ENCODE data around the gene FLNB.

Gene FLNB

DNA sequence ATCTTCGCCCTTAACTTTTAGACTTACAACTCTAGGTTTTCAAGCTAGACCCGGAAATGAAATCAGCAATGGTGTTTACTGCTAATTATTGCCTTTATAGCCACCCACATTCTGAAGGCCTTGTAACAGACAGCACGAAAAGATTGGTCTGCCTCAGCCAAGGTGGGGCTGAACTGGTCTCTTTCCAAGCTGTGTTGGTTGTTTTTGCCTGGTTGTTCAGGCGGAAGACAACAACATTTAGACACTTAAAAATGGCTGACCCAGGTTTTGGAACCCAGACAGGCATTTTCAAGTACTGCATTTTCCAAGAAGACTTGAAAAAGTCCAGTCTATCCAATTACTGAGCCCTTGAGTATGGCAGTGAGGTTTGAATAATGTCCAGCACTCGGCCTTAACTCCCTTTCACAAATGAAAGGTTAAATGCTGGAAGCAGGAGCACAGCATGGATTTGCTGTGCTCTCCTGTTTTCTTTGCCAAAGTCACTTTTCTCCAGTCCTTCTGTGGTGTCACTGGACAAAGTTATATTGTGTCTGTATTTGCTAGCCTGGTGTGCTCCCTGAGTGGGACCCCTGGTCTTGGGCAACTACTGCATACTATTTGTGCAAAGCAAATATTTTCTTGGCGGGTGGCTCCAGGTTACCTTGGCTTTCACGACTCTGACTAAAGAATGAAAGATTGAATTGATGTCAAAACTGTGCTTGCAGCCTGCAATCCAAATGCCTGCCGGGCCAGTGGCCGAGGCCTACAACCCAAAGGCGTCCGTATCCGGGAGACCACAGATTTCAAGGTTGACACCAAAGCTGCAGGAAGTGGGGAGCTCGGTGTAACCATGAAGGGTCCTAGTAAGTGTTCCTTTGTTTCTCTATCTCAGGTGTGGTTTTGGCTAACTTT, 93.5 kb downstream of the FLNB start:
- H3K27ac ChIP-seq = peak overlapping the region; percentile 37
- TF ChIP-seq, protein P1, sequence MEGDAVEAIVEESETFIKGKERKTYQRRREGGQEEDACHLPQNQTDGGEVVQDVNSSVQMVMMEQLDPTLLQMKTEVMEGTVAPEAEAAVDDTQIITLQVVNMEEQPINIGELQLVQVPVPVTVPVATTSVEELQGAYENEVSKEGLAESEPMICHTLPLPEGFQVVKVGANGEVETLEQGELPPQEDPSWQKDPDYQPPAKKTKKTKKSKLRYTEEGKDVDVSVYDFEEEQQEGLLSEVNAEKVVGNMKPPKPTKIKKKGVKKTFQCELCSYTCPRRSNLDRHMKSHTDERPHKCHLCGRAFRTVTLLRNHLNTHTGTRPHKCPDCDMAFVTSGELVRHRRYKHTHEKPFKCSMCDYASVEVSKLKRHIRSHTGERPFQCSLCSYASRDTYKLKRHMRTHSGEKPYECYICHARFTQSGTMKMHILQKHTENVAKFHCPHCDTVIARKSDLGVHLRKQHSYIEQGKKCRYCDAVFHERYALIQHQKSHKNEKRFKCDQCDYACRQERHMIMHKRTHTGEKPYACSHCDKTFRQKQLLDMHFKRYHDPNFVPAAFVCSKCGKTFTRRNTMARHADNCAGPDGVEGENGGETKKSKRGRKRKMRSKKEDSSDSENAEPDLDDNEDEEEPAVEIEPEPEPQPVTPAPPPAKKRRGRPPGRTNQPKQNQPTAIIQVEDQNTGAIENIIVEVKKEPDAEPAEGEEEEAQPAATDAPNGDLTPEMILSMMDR (conservative IDR thresholded peaks at IDR 0.05) = no peak
- TF ChIP-seq ZFX (IDR thresholded peaks at IDR 0.05) = no peak

DNA sequence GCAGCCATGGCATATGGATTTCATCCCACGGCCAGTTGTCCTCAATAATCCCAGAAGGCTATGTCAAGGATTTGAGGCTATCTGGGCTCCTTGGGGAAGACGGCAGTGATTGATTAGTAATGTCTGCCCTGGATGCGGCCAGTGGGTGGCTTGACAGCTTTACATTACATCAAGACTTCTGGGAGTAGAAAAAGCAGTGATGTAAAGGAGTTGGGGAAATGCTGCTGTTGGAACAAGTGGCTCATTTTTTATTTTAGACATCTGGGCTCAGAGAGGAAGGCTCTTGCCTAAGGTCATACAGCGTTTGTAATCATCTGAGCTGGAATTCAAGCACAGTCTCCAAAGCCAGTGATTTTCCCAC, 94.1 kb downstream of the FLNB start:
- TF ChIP-seq, protein P1 (conservative IDR thresholded peaks at IDR 0.05) = no peak
- no peak for TF ChIP-seq ZFX (IDR thresholded peaks at IDR 0.05)
- H3K27ac ChIP-seq = peak overlapping the region; percentile 37

DNA sequence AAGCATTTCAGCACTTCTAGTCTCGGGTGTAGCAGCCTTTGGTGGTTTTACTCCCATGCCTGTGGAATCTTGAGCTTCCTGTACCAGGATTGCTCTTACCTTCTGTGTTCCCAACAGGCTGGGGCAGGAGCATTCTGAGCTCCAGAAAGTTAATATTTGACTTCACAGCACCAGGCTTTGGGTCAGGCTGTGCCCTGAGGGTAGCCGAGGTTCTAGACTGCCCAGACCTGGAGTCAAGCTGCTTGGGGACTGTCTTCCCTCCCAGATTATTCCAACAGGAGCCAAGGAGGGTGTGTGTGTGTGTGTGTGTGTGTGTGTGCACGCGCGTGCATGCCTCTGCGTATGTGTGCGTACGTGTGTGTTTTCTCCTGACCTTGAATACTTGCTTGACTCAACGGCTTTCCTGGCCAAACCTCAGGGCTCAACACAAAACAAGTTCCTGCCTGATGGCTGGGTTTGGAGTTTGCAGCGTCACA, 94.8 kb downstream of the FLNB start:
- TF ChIP-seq, protein P1 (conservative IDR thresholded peaks at IDR 0.05) = no peak
- no peak for TF ChIP-seq ZFX (IDR thresholded peaks at IDR 0.05)
- H3K27ac ChIP-seq = peak overlapping the region; percentile 14; the same call in 1 of the 2 replicates

DNA sequence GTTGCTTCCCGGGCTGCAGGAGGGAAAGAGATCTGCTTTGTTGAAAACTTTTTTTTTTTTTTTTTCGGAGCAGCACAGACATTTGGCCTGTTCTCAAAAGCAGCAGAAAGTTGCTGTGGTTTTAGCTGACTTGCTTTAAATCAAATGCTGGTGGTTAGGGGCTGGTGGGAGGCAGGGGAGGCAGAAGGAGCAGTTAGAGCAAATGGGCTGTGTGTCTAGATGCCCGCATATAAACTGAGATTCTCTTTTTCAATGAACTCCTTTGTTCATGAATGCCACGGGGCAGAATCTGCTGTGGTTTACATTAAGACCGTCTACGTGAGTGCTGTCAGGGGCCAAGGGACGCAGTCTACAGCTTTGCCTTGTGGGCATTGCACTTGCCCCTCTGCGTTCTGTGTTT, 95.9 kb downstream of the FLNB start:
- H3K27ac ChIP-seq = no peak overlapping the region; the same call in 1 of the 2 replicates
- TF ChIP-seq, protein P1 (conservative IDR thresholded peaks at IDR 0.05) = no peak
- no peak for TF ChIP-seq ZFX (IDR thresholded peaks at IDR 0.05)

DNA sequence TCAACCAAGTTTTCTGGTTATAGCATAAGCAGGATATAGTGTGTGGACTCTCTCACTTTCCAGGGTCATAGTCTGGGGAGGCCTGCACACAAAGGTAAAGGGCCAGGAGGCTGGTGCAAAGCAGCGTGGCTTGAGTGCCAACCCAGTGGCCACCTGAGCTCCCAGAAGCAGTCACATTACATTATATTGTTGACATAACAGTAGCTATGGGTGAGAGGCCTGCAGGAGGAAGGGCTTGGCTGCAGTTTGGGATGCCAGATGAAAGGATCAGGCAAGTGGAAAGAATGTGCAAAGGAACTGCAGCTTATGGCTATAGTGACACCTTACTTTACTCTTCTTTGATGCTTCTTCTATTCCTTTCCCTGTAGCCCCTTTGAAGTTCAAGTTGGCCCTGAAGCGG, 96.5 kb downstream of the FLNB start:
- H3K27ac ChIP-seq = peak overlapping the region; percentile 10; the same call in 1 of the 2 replicates
- TF ChIP-seq ZFX (IDR thresholded peaks at IDR 0.05) = no peak
- TF ChIP-seq, protein P1 (conservative IDR thresholded peaks at IDR 0.05) = no peak

DNA sequence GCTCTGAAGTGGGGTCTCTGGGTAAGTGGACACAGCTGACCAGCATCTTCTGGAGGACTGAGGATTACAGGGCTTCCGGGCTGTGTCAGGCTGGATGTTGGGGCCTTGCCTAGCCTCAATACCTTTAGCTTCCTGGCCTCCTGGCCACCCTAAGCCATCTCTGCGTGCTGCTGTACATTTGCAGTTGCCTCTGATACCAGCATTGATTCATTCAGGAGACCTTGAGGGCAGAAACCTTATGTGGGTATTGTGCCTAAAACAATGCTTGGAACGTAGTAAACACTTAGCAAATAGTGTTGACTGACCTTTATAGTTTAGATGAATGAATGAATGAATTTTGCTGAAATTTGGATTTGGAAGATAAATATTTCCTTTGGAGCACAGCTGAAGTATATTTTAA, 97.0 kb downstream of the FLNB start:
- TF ChIP-seq, protein P1 (conservative IDR thresholded peaks at IDR 0.05) = no peak
- no peak for TF ChIP-seq ZFX (IDR thresholded peaks at IDR 0.05)
- peak overlapping the region; percentile 10; the same call in 1 of the 2 replicates for H3K27ac ChIP-seq

DNA sequence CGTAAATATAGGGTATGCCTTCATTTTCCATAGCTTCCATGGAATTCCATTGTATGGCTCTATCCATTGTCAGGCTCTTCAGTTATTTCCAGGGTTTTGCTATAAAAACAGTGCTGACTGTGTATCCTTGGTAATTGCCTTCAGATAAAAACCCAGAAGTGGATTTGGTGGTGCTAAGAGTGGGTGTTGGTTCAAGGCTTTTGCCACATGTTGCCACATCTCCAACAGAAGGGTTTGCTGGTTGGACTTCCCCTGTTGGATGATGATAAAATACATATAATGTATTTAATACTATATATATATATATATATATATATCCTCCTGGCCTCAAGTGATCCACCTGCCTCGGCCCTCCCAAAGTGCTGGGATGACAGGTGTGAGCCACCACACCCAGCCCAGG, 97.8 kb downstream of the FLNB start:
- no peak overlapping the region for H3K27ac ChIP-seq
- TF ChIP-seq ZFX (IDR thresholded peaks at IDR 0.05) = no peak
- TF ChIP-seq, protein P1 (conservative IDR thresholded peaks at IDR 0.05) = no peak
